Erythroblast (primary cell): ENCODE data around the gene ANP32A.

ENCODE experiments used
- GATA1 ChIP-seq: IDR thresholded peaks from 2 replicates; pipeline ENCODE4 v1.6.1; 2011; ENCODE audit warnings: low read depth, mild to moderate bottlenecking, control low read depth, low read length, moderate library complexity
- POLR2A ChIP-seq: IDR thresholded peaks from 2 replicates; pipeline ENCODE4 v1.6.1; 2011; ENCODE audit warnings: mild to moderate bottlenecking, low read length

- TF ChIP-seq POLR2A (no peak), GATA1 (no peak)
These were observed 44.0 kb downstream of the ANP32A start for GRCh38 chr15:68776477-68777270.
